GM18507 (cell line): ENCODE results near the gene ASAP2.

Source experiments
- DNase-seq: peaks from one replicate; pipeline ENCODE4 v3.0.0; 2011; ENCODE audit warnings: low read depth; ENCODE audit not compliant: insufficient read length; ENCODE audit errors: extremely low spot score
- FAIRE-seq: peaks from 2 replicates; lab custom pipeline; 2011; peaks lifted over from hg19 to GRCh38; lab: Jason Lieb, UNC

ASAP2 gene

GRCh38 chr2:9244985-9245544 lies 38.5 kb downstream of the ASAP2 start:
- DNase-seq (no peak), FAIRE-seq (no peak)

GRCh38 chr2:9247177-9247576 lies 40.6 kb downstream of the ASAP2 start:
- no peak for FAIRE-seq
- no peak for DNase-seq

GRCh38 chr2:9247786-9248185 lies 41.2 kb downstream of the ASAP2 start:
- DNase-seq, result no peak

DNA sequence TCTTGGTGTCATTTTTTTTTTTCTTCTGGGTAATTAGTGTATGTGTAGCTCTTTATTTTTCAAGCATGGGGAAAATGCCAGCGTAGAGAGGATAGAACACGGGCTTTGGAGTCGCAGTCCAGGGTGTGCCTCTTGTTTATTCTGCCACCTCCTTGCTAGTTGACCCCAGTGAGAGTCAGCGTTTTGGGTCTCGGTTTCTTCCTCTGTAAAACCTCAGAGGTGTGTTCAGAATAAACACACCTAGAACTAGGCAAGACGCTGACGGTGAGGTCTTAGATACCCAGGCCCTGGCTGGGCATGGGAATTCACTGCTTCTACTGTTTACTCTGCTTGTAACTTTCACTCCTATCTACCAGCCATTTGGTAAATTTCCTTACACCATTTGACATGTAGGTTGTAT lies 41.8 kb downstream of the ASAP2 start:
- no peak for FAIRE-seq

More at GRCh38 chr2:9247786-9248185, 41.2 kb downstream of the ASAP2 start:
- no peak for FAIRE-seq

GRCh38 chr2:9249020-9249800 lies 42.6 kb downstream of the ASAP2 start:
- FAIRE-seq (no peak), DNase-seq (no peak)

More for the DNA sequence above, 41.8 kb downstream of the ASAP2 start:
- no peak for DNase-seq

- DNase-seq, result no peak
- FAIRE-seq, result no peak
Observed at GRCh38 chr2:9250091-9250490, 43.5 kb downstream of the ASAP2 start.

GRCh38 chr2:9250498-9251153 lies 44.0 kb downstream of the ASAP2 start:
- FAIRE-seq (no peak), DNase-seq (no peak)

GRCh38 chr2:9251154-9252001 lies 44.8 kb downstream of the ASAP2 start:
- no peak for FAIRE-seq
- DNase-seq, result no peak

DNA sequence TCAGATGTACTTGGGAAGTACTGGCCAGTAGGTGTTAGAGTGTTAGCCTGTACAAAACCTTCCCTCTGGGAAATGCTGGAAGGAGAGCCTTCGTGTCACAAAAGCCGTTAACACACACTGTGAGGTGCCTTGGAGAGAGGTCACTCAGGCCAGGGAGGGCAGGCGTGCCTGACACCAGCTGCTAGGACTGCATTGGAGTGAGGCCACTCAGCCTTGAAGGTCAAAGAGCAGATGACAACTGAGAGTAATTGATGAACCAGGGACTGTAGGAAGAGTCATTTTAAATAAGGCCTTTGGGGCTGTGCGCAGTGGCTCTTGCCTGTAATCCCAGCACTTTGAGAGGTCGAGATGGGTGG lies 45.4 kb downstream of the ASAP2 start:
- no peak for DNase-seq
- no peak for FAIRE-seq

- no peak for FAIRE-seq
- DNase-seq, result no peak
Observed at GRCh38 chr2:9255416-9255815, 48.8 kb downstream of the ASAP2 start.

- DNase-seq (no peak), FAIRE-seq (no peak)
Observed at GRCh38 chr2:9256147-9256546, 49.5 kb downstream of the ASAP2 start.

DNA sequence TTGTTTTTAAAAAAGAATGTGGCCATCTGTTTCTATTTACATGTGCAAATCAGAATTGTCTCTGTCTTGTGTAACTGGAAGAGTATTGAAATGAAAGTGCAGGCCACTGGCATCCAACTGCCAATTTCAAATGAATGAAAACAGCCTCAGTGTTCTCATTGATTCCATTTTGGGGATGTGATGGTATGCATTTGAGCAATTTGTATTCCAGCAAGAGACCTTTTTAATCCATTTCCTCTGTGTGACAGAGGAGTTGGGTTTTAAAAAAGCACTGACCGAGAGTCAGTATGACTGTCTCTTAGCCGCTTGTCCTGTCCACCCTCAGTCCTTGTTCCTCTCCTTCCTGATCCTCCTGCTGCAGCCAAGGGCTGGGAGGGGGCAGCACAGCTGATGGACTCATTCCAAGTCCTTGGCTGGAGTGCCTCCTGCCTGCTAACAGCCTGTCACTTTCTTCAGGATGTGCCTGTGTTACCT lies 50.0 kb downstream of the ASAP2 start:
- FAIRE-seq (no peak), DNase-seq (no peak)

GRCh38 chr2:9258501-9258900 lies 51.9 kb downstream of the ASAP2 start:
- DNase-seq (no peak), FAIRE-seq (no peak)

DNA sequence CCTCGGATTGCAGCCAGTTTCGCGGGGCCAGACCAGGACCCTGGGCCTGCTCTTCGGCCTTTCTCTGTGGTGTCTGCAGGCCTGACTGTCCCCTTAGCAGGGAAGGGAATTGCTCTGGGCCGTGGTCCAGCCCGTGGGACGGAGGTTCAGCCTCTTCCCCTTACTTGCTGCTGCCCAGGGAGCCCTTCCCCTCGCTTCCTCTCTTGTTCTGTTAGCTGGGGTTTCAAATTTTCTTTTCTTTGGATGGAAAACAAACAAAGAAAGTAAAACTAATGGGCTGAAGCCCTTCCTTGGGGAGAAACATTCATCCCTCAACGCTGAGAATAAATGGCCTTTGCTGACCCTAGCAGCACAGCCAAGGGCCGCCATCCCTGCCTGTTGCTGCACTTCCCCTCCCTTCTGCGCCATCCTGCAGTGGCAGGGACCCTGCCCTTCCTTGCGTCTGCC lies 52.4 kb downstream of the ASAP2 start:
- FAIRE-seq (no peak), DNase-seq (no peak)

DNA sequence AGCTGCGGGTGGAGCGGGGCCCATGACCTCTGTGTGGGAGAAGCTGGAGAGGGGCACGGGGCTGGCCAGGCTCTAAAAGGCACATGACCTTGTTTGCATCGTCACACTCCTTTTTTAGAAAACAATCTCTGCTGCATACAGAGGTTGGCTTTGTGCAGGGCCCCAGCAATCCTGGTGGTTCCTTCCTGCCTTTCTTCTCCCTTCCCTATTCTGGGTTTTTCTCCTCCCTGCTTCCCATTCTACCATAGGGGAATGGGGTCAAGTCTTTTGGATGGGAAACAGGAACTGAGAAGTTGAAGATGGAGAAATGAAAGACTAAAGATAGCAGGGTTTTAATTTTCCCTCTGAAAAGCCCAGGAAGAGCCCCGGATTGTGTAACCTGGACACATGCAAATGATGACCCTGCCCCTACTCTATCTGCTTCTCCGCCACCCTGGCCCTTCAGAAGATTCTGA lies 53.9 kb downstream of the ASAP2 start:
- FAIRE-seq (no peak), DNase-seq (no peak)

GRCh38 chr2:9261231-9261883 lies 54.7 kb downstream of the ASAP2 start:
- DNase-seq, result no peak
- FAIRE-seq, result no peak

DNA sequence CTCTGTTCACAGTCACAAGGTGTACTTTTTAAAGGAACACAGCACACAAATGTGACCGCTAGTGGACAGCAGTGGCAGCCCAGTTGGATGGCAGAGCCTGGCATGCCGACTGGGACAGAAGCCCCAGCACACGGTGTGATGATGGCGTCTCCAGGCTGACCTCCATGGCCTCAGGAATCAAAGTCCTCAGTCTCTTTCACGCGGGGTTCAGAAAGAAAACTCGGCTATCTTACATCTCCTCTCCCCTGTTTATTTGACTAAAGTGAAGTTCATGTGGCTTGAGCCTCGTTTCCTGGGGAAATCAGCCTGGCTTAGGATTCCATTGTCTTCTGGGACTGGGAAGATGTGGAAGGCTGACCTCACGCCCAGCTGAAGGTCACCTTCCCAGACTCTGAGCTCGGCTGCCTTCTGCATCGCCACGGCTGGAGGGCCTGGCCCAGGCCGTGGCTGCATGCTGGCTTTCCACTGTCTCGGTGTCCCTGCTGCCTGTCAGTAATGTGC lies 56.1 kb downstream of the ASAP2 start:
- DNase-seq (no peak), FAIRE-seq (no peak)

DNA sequence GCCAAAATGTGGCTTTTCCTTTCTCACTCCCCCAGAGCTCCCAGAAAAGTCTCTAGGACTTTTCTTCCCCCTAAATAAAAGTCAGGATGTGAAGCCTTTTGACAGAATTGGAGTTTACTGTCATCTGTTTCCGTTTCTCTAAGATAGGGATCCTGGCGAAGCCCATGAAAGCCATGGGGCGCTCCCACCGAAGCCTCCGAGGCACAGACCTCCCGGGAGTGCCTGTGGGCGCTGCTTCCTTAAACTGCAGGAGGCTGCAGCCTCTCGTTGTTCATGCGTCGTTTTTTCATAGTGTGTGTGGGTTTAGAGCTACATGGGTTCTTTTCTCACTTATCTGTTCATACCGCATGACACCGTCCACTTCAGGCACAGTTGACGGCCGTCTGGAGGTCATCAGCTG lies 56.8 kb downstream of the ASAP2 start:
- DNase-seq, result no peak
- no peak for FAIRE-seq

DNA sequence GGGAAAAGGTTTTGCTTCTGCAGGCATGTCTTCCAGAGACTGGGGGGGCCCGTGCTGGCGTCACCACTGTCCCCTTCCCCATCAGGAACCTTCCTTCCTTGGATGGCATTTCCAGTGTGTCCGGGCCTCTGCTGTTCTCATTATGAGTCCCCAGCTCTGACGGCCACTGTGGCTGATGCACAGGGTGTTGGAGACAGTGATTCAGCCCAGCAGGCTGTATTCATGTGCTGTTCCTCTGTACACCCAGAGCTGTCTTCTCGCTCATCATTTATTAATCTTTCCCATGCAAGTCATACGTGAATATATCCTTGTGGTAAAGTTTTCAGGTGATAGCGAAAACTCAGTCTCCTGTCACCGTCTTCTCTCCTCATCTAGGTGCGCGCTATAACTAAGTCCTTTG lies 57.7 kb downstream of the ASAP2 start:
- FAIRE-seq, result no peak
- no peak for DNase-seq
